SKM-1 treated with dmso at 0.1 percent for 144 hours (cell line): Measurements from ENCODE around the gene AQP1.

ENCODE experiments used
- DNase-seq: peaks from one replicate; lab custom pipeline; 2025; ENCODE audit not compliant: unreplicated experiment; lab: John Stamatoyannopoulos, UW

The AQP1 gene

DNA sequence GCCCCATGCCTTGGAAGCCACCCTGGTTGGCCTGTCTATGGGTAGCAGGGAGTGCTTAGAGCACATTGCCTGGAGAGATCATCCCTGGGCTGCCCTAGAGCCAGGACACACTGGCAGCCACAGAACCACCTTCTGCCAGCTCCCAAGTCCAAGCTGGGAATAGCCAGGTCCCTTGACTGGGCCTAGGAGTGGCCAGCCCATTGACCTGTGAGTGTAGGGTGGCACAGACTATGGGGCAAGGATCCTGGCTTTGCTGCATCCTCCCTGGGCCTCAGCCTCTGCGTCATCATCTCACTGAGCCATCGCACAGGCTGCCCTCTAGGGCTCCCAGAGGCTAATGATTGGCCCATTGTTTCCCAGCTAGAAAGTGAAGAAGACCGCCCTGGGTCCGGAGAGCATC is 7.0 kb downstream of the AQP1 start:
- DNase-seq, result no peak

DNA sequence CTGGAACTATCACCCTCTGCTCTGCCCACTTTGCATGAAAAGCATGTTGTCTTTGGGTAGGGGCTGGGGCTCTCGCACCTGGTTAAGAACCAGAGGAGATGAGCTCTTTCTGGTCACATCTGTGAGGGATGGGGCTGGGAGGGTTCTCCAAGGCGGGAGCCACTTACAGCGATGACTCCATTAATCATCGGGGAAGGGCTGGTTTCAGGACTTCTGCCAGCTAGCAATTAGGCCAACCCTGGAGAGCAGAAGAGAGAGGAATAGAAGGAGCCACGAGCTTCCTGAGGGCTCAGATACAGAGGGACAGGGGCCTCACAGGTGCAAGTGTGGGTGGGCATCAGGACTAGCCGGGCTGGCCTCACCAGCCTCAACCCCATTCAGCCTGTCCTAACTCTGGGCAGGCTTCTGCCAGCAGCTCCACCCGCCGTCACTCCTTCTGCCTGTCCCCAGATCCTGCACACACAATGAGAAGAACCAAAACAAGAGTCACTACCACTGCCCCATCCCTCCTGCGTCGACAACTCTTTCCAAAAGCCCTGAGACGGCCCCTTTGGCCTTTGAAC is 8.4 kb downstream of the AQP1 start:
- DNase-seq, result no peak

DNA sequence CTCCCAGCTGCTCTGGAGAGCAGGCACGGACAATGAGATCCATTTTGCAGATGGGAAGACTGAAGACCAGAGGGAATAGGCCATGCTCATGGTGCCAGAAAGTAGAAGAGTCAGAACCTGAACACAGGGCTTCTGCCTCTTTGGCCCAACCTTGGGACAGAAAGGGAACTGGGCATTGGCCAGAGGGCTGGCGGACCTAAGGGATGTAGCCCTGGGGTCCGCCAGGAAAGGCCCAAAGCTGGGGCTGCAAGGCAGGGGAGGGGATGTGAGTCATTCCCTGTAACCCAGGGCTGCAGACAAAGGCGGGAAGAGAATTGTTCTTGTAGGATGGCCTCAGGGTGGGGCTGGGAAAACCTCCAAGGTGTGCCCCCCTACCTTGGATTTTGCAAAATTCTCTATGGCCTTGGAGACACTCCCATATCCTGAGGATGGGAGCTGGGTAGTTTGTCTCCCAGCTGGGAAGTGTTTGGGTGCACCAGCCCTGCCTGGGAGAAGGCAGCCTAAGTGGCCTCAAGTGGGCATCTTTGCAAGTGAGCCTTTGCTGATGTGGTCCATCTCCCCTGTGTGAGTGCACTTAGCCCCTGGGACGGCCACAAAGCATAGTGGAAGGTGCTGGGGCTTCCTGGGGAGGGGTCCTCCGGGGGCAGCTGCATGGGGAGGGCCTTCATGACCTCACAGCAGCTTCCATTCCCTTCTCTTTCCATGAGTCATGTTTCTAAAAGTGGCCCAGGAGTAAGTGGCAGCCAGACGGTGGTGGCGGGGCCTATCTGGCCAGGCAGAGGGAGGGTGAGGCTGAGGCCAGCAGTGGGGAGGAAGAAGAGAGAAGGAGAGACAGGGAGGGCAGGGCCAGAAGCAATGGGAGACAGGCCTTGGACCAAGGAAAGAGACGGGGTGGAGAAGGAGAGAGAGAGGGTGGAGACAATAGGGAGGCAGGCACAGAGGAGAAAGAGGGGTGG is 9.2 kb downstream of the AQP1 start:
- DNase-seq, result no peak

DNA sequence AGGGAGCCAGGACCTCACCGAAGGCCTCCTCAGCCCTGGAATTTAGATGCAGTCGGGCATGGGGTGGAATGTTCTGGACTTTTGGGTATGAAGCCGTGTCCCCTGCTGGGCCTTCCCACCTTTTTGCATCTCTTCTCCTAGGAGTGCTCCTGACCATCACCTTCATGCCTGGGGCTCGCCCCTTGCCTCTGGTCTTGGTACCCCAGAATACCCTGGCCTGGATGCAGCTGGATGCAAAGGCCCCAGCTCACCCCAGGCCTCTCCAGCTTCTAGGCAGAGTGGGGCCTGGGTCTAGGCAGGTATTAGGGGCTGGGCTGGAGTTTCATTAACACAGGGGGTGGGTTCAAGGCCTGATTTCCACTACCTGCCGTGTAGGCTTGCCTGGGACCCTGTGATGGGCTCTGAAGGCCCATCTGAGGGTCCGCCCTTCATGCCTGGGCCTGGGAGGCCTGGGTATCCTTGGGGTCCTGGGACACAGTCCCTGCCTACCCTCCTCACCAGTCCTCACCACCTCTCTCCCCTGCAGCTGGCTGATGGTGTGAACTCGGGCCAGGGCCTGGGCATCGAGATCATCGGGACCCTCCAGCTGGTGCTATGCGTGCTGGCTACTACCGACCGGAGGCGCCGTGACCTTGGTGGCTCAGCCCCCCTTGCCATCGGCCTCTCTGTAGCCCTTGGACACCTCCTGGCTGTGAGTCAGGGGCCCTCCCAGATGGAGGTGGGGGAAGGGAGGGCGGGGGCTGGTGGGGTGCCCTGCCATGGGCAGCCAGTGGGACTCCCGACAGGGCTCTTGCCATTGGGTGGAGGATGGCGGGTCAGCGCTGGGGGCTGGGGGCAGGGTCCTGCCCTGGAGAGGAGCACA is 10.1 kb downstream of the AQP1 start:
- no peak for DNase-seq

GRCh38 chr7:30922596-30922995 is 10.9 kb downstream of the AQP1 start:
- no peak for DNase-seq

DNA sequence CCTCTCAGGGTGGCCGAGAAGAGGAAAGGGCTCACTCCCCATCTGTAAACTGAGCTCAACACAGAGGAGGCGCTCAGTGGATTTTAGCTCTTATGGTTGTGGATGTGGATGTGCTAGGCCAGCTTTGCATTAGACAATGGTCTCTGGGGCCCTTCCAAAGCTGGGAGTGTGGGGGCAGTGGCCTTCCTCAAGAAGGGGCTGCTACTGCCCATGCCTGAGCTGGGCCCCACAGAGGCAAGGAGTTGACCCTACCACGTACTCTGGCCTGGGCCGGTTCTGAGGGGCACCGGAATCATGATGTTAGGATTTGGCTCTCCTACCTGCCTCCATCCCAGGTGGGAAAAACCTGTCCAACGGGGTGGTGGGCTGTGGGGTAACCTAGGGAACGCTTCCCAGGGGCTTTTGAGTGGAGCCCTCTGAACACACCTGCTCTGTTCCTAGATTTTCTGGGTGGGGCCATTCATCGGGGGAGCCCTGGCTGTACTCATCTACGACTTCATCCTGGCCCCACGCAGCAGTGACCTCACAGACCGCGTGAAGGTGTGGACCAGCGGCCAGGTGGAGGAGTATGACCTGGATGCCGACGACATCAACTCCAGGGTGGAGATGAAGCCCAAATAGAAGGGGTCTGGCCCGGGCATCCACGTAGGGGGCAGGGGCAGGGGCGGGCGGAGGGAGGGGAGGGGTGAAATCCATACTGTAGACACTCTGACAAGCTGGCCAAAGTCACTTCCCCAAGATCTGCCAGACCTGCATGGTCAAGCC is 11.5 kb downstream of the AQP1 start:
- DNase-seq, result no peak

- no peak for DNase-seq
Observed at GRCh38 chr7:30923774-30924413, 12.2 kb downstream of the AQP1 start.

DNA sequence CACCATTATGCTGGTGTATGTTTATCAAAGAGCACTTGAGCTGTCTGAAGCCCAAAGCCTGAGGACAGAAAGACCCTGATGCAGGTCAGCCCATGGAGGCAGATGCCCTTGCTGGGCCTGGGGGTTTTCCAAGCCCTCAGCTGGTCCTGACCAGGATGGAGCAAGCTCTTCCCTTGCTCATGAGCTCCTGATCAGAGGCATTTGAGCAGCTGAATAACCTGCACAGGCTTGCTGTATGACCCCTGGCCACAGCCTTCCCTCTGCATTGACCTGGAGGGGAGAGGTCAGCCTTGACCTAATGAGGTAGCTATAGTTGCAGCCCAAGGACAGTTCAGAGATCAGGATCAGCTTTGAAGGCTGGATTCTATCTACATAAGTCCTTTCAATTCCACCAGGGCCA is 13.0 kb downstream of the AQP1 start:
- no peak for DNase-seq

DNA sequence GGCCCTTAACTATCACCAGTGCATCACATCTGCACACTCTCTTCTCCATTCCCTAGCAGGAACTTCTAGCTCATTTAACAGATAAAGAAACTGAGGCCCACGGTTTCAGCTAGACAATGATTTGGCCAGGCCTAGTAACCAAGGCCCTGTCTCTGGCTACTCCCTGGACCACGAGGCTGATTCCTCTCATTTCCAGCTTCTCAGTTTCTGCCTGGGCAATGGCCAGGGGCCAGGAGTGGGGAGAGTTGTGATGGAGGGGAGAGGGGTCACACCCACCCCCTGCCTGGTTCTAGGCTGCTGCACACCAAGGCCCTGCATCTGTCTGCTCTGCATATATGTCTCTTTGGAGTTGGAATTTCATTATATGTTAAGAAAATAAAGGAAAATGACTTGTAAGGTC is 13.5 kb downstream of the AQP1 start:
- no peak for DNase-seq

GRCh38 chr7:30925913-30926312 is 14.3 kb downstream of the AQP1 start:
- no peak for DNase-seq

- DNase-seq, result no peak
Observed at GRCh38 chr7:30926313-30926712, 14.7 kb downstream of the AQP1 start.

GRCh38 chr7:30927040-30927439 is 15.4 kb downstream of the AQP1 start:
- DNase-seq, result no peak

DNA sequence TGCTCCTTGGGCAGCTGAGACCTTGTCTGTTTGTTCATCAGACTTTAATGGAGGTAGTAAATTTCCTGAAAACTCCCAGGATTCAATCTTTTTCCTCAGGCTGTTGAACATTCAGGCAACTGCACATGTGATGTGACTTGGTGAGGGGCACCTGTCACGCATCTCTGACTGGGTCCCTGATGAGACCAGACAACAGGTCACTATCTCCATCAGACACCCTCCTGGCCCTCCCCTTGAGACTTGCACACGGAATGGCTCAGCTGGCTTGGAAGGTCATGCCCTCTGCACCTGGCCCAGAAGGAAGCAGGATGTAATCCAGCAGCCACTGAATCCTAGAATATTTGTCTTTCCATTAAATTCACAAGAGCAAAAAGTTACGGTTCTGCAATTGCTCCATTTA is 15.9 kb downstream of the AQP1 start:
- no peak for DNase-seq

DNA sequence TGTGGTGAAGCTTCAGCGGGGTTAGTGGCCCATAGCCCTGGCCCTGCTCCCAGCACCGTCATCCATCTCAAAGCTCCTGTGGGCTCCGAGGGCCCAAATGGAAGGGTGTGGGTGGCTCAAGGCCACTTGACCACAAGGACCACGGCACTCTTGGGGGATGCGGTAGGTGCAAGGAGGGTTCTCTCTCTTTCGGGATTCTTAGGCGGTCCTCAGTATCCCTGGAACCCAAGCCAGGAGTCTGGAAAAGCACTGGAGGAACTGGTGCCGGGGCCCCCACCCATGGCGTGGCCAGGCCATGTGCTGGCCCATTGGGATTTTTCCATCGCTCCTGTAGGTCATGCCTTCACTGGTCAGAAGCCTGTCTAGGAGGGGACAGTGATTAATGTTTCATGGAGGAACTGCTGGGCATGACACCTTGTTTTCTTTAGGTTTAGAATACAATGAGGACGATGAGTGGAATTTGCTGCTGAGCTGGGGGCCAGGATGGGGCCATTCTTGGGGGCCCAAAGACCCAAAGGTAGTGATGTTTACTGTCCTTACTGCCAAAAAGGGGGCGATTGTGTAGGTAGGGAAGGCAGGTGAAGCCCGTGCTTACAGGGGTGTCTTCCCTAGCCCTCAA is 16.7 kb downstream of the AQP1 start:
- DNase-seq, result no peak

GRCh38 chr7:30929686-30930085 is 18.0 kb downstream of the AQP1 start:
- no peak for DNase-seq

DNA sequence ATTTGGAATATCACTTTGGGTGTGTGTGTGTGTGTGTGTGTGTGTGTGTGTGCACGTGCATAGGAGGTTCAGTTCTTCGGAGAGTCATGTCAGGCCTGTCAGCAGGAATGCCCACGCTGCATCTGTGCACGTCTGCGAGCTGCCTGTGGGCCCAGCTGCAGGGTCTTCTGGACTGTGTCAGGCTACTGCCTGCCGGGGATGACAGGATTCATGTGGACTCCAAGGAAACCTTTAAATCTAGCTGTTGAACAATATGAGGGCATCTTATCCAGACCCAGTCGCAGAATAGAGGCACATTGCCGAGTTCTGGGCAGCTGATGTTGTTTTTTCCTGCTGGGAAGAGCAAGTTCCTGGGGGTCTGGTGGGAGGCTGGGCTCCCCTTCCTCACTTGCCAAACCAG is 19.0 kb downstream of the AQP1 start:
- no peak for DNase-seq

GRCh38 chr7:30931161-30931928 is 19.7 kb downstream of the AQP1 start:
- no peak for DNase-seq

- DNase-seq, result no peak
Observed at GRCh38 chr7:30931929-30932540, 20.4 kb downstream of the AQP1 start.

DNA sequence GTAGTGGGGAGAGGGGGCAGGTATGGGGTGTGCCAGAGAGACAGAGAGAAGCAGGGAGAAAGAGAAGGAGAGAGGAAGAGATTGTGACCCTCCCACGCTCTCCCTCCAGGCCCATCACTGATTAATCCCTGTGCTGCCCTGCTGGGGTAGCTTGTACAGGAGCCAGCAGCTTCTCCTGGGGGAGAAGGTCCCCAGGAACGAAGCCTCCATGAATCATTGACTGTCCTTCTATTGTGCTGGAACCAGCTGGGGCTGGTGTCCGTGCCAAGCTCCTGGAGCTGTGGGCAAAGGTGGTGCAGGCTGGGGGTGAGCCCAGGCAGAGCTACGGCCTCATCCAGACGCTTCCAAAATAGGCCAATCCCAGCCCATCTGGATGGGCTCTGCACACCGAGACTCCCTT is 20.9 kb downstream of the AQP1 start:
- no peak for DNase-seq
